Measurements from ENCODE around the gene PRDM10.
"Not testable (repeated sequence)": the region's sequence is repeated elsewhere in the genome, so short reads cannot be mapped to it uniquely, and the experiment has no call there.

Gene PRDM10

GRCh38 chr11:129974237-129974636, 28.4 kb downstream of the PRDM10 start:
- DNase-seq, result no peak

- DNase-seq, result no peak
Measured at GRCh38 chr11:129973809-129974208, 28.8 kb downstream of the PRDM10 start.

GRCh38 chr11:129973068-129973467, 29.6 kb downstream of the PRDM10 start:
- no peak for DNase-seq

GRCh38 chr11:129972611-129973010, 30.0 kb downstream of the PRDM10 start:
- DNase-seq, result no peak

- not testable (repeated sequence) for DNase-seq
Measured at GRCh38 chr11:129971856-129972255, 30.8 kb downstream of the PRDM10 start.

GRCh38 chr11:129969920-129970319, 32.7 kb downstream of the PRDM10 start:
- DNase-seq, result no peak

- DNase-seq, result no peak
Measured at GRCh38 chr11:129968591-129969419, 33.8 kb downstream of the PRDM10 start.

- no peak for DNase-seq
Measured at GRCh38 chr11:129967996-129968395, 34.6 kb downstream of the PRDM10 start.

- DNase-seq, result no peak
Measured at GRCh38 chr11:129965248-129965647, 37.4 kb downstream of the PRDM10 start.

GRCh38 chr11:129960216-129961214, 42.1 kb downstream of the PRDM10 start:
- DNase-seq, result no peak

- no peak for DNase-seq
Measured at GRCh38 chr11:129959687-129960086, 42.9 kb downstream of the PRDM10 start.

- no peak for DNase-seq
Measured at GRCh38 chr11:129955282-129955681, 47.4 kb downstream of the PRDM10 start.

- DNase-seq, result not testable (repeated sequence)
Measured at GRCh38 chr11:129954703-129955102, 47.9 kb downstream of the PRDM10 start.

- DNase-seq, result no peak
Measured at GRCh38 chr11:129951866-129952262, 50.8 kb downstream of the PRDM10 start.

- DNase-seq, result no peak
Measured at GRCh38 chr11:129951201-129951865, 51.3 kb downstream of the PRDM10 start.

GRCh38 chr11:129950101-129951091, 52.2 kb downstream of the PRDM10 start:
- no peak for DNase-seq

- no peak for DNase-seq
Measured at GRCh38 chr11:129948926-129949466, 53.6 kb downstream of the PRDM10 start.

- no peak for DNase-seq
Measured at GRCh38 chr11:129947474-129947873, 55.2 kb downstream of the PRDM10 start.

GRCh38 chr11:129946965-129947364, 55.7 kb downstream of the PRDM10 start:
- DNase-seq, result no peak

- DNase-seq, result no peak
Measured at GRCh38 chr11:129946256-129946655, 56.4 kb downstream of the PRDM10 start.

GRCh38 chr11:129945373-129945772, 57.3 kb downstream of the PRDM10 start:
- no peak for DNase-seq

Data from NCI-H1105 (cell line).